H9 (cell line): Measurements from ENCODE around the gene HLA-DOA. TPM values are rescaled to one million over a fixed set of nuclear protein-coding genes. Genes with fewer than 3 reads are reported as not detected.
A peak's percentile ranks its signal among the peaks of the same experiment; 100 is the strongest.

Experiments
- DNase-seq: peaks from one replicate; pipeline ENCODE4 v3.0.0-alpha.2; 2017
- H2AFZ ChIP-seq: one replicate; pipeline ENCODE4 v1.6.1; 2013; ENCODE audit warnings: mild to moderate bottlenecking, low read length, control low read depth, moderate library complexity
- H2AK5ac ChIP-seq: 2 replicates; pipeline ENCODE4 v1.6.1; 2013; ENCODE audit warnings: low read length, control low read depth, mixed read lengths; ENCODE audit not compliant: insufficient read length
- H2BK120ac ChIP-seq: one replicate; pipeline ENCODE4 v1.6.1; 2013; ENCODE audit warnings: low read depth, mild to moderate bottlenecking, low read length, control low read depth, inconsistent platforms; ENCODE audit not compliant: poor library complexity, severe bottlenecking
- H2BK12ac ChIP-seq: 2 replicates; pipeline ENCODE4 v1.6.1; 2013; ENCODE audit warnings: low read length, control low read depth, mixed read lengths, low read depth; ENCODE audit not compliant: insufficient read length
- H2BK15ac ChIP-seq: 2 replicates; pipeline ENCODE4 v1.6.1; 2013; ENCODE audit warnings: low read depth, low read length, control low read depth
- H2BK20ac ChIP-seq: one replicate; pipeline ENCODE4 v1.6.1; 2013; ENCODE audit warnings: low read depth, mild to moderate bottlenecking, low read length, control low read depth, inconsistent platforms; ENCODE audit not compliant: poor library complexity, severe bottlenecking
- H2BK5ac ChIP-seq: 2 replicates; pipeline ENCODE4 v1.6.1; 2013; ENCODE audit warnings: low read length, control low read depth, mixed read lengths; ENCODE audit not compliant: insufficient read length
- H3K14ac ChIP-seq: 2 replicates; pipeline ENCODE4 v1.6.1; 2013; ENCODE audit warnings: low read length, control low read depth; ENCODE audit not compliant: insufficient read depth
- H3K18ac ChIP-seq: 2 replicates; pipeline ENCODE4 v1.6.1; 2013; ENCODE audit warnings: low read depth, mild to moderate bottlenecking, mixed read lengths, low read length, control low read depth; ENCODE audit not compliant: insufficient read length
- H3K23ac ChIP-seq: 2 replicates; pipeline ENCODE4 v1.6.1; 2013; ENCODE audit warnings: low read length, control low read depth, mixed read lengths, low read depth; ENCODE audit not compliant: insufficient read length
- H3K23me2 ChIP-seq: 2 replicates; pipeline ENCODE4 v1.6.1; 2013; ENCODE audit warnings: low read depth, mild to moderate bottlenecking, mixed read lengths, low read length, control low read depth; ENCODE audit not compliant: insufficient read length, poor library complexity, severe bottlenecking
- H3K27ac ChIP-seq: 2 replicates; pipeline ENCODE4 v1.5.1; 2013; ENCODE audit warnings: low read length, control low read depth, mixed read lengths, low read depth; ENCODE audit not compliant: insufficient read length
- H3K27me3 ChIP-seq: 2 replicates; pipeline ENCODE4 v1.6.1; 2013; ENCODE audit warnings: low read length, control low read depth, inconsistent platforms; ENCODE audit not compliant: insufficient read depth
- H3K4ac ChIP-seq: 2 replicates; pipeline ENCODE4 v1.6.1; 2013; ENCODE audit warnings: low read depth, mild to moderate bottlenecking, control low read depth, inconsistent platforms, low read length, moderate library complexity
- H3K4me1 ChIP-seq: 2 replicates; pipeline ENCODE4 v1.6.1; 2013; ENCODE audit warnings: low read length, control low read depth, inconsistent platforms; ENCODE audit not compliant: insufficient read depth
- H3K4me2 ChIP-seq: 2 replicates; pipeline ENCODE4 v1.6.1; 2013; ENCODE audit warnings: low read length, control low read depth, mixed read lengths; ENCODE audit not compliant: insufficient read length, insufficient read depth
- H3K56ac ChIP-seq: 2 replicates; pipeline ENCODE4 v1.6.1; 2013; ENCODE audit warnings: low read depth, mild to moderate bottlenecking, mixed read lengths, low read length, control low read depth; ENCODE audit not compliant: insufficient read length
- H3K79me1 ChIP-seq: 2 replicates; pipeline ENCODE4 v1.6.1; 2013; ENCODE audit warnings: low read depth, mild to moderate bottlenecking, moderate library complexity, low read length, control low read depth, inconsistent platforms; ENCODE audit not compliant: insufficient read depth, poor library complexity, severe bottlenecking
- H3K79me2 ChIP-seq: 2 replicates; pipeline ENCODE4 v1.6.1; 2013; ENCODE audit warnings: low read length, control low read depth, inconsistent platforms; ENCODE audit not compliant: insufficient read depth
- H3K9ac ChIP-seq: 2 replicates; pipeline ENCODE4 v1.6.1; 2013; ENCODE audit warnings: low read length, control low read depth, mixed read lengths; ENCODE audit not compliant: insufficient read length; ENCODE audit errors: extremely low read depth
- H3K9me3 ChIP-seq: one replicate; pipeline ENCODE4 v1.6.1; 2013; ENCODE audit warnings: low read depth, low read length, inconsistent platforms; ENCODE audit not compliant: control insufficient read depth
- H3T11ph ChIP-seq: one replicate; pipeline ENCODE4 v1.6.1; 2013; ENCODE audit warnings: mild to moderate bottlenecking, low read length, control low read depth, inconsistent platforms
- H4K20me1 ChIP-seq: one replicate; pipeline ENCODE4 v1.6.1; 2013; ENCODE audit not compliant: control insufficient read depth, insufficient read length, insufficient read depth
- H4K5ac ChIP-seq: 2 replicates; pipeline ENCODE4 v1.6.1; 2013; ENCODE audit warnings: low read depth, mild to moderate bottlenecking, mixed read lengths, low read length, control low read depth; ENCODE audit not compliant: insufficient read length
- H4K8ac ChIP-seq: replicated peaks from 2 replicates; pipeline ENCODE4 v1.6.1; 2013; ENCODE audit warnings: low read length, control low read depth, mixed read lengths, low read depth; ENCODE audit not compliant: insufficient read length
- H4K91ac ChIP-seq: 2 replicates; pipeline ENCODE4 v1.6.1; 2013; ENCODE audit warnings: low read depth, mild to moderate bottlenecking, moderate library complexity, mixed read lengths, low read length, control low read depth; ENCODE audit not compliant: insufficient read length
- H3K27ac Mint-ChIP-seq, 3 experiments: 2 replicates in 2 of 3; 3 replicates in 1 of 3; pipeline ENCODE4 v1.8.0; 2020 to 2021; ENCODE audit warnings: mixed read lengths in 3 of 3, mild to moderate bottlenecking in 1 of 3, moderate library complexity in 1 of 3
- H3K27me3 Mint-ChIP-seq: 2 replicates; pipeline ENCODE4 v1.8.0; 2021; ENCODE audit warnings: low read depth, mild to moderate bottlenecking, moderate library complexity, mixed read lengths
- H3K36me3 Mint-ChIP-seq, 3 experiments: 2 replicates in 2 of 3; 3 replicates in 1 of 3; pipeline ENCODE4 v1.8.0; 2020 to 2021; ENCODE audit warnings: low read depth in 3 of 3, mixed read lengths in 3 of 3; ENCODE audit not compliant: insufficient read depth in 1 of 3
- H3K4me1 Mint-ChIP-seq, 2 experiments: 2 replicates each; pipeline ENCODE4 v1.8.0; 2020; ENCODE audit warnings: mixed read lengths in 2 of 2
- H3K4me3 Mint-ChIP-seq, 2 experiments: 2 replicates in 1 of 2; 3 replicates in 1 of 2; pipeline ENCODE4 v1.8.0; 2020 to 2021; ENCODE audit warnings: mild to moderate bottlenecking in 2 of 2, mixed read lengths in 2 of 2, moderate library complexity in 1 of 2
- H3K9me3 Mint-ChIP-seq, 2 experiments: 2 replicates in 1 of 2; 3 replicates in 1 of 2; pipeline ENCODE4 v1.8.0; 2020; ENCODE audit warnings: mild to moderate bottlenecking in 2 of 2, mixed read lengths in 2 of 2, moderate library complexity in 1 of 2
- WGBS: extraction: QIAGEN DNeasy Blood & Tissue Kit; methylation state at CpG from one replicate; pipeline ENCODE4 v1.1.7; 2013; ENCODE audit warnings: missing lambda C conversion rate, low lambda C conversion rate, mixed read lengths; ENCODE audit not compliant: insufficient read length; ENCODE audit errors: extremely low coverage; 5-methylcytosine and 5-hydroxymethylcytosine counted together
- total RNA-seq: library from RNA; stranded (reverse); gene quantifications from 2 replicates; pipeline ENCODE4 v1.2.1, GENCODE V29; 2021
- TF ChIP-seq, protein P1 (sequence below): fragments of 200-600 bp; sonication (generic); conservative IDR thresholded peaks from 3 replicates; pipeline ENCODE4 v1.8.0; 2021; ENCODE audit warnings: antibody characterized with exemption, mild to moderate bottlenecking

Gene HLA-DOA
- total RNA-seq, 1 experiment from 2014 or later = 15.6 TPM

DNA sequence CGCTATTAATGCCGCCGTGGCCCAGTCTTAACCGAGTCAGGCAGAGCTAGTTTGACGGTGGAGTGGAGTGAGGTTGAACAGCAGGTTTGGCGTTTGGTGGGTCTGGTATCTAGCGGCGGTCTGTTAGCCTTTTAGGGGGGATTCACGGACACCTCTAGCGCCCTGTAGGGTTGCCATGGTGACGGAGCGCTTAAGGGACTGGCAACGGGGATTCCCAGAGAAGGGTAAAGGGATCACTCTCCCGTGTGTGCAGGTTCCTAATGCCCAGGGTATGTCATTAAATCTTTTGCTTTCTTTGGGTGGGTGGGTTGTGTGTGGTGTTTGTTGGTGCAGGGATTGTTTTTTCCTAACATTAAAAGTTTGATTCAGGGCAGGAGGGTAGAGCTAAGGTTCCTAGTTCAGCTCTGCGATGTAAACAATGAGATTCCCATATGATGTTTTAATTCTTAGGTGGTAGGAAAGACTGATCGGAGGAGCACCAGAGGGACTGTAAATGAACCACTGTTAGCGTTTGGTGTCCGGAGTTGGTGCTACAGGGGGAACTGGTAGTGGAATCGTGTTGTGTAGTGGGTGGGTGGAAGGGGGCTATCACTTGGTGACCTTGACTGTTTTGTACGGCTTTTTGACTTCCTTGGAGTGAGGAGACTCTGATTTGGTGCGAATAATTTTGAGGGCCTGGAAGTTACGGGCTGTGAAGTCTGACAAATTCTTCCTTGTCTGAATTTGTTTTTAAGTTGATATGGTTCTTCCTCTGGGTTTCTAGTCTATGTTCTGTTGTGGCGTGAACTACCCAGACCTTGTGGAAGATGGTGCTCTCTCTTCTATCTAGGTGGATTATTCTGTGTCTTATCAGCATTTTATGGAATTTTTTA, 36.0 kb downstream of the HLA-DOA start:
- H2AK5ac ChIP-seq = no peak overlapping the region
- H3K9ac ChIP-seq = peak overlapping the region; percentile 97
- no peak overlapping the region for H3K56ac ChIP-seq
- H3K4me1 ChIP-seq = no peaks in the 10 kb centered on the region
- H4K8ac ChIP-seq = no peak overlapping the region
- no peak overlapping the region for H2BK20ac ChIP-seq
- no peak overlapping the region for H2BK12ac ChIP-seq
- H3K18ac ChIP-seq = peak overlapping the region; percentile 47
- H2AFZ ChIP-seq = no peak overlapping the region
- H3K14ac ChIP-seq = peak overlapping the region; percentile 83
- peak overlapping the region; percentile 87 for H3K4me2 ChIP-seq
- no peak overlapping the region for H3T11ph ChIP-seq
- no peak overlapping the region for H3K27ac ChIP-seq
- no peaks in the 10 kb centered on the region for H4K20me1 ChIP-seq
- H3K9me3 Mint-ChIP-seq = peaks cover 7 to 11% of the 10 kb centered on the region in 2 experiments
- H2BK5ac ChIP-seq = no peak overlapping the region
- no peak overlapping the region for H4K5ac ChIP-seq
- no peak overlapping the region for H3K4ac ChIP-seq
- peaks cover 18% of the 10 kb centered on the region for H3K79me1 ChIP-seq
- peaks cover 79 to 85% (median 80%) of the 10 kb centered on the region in 3 experiments for H3K36me3 Mint-ChIP-seq
- H3K4me1 Mint-ChIP-seq = peaks cover 23 to 43% of the 10 kb centered on the region in 2 experiments
- no peak for DNase-seq
- H3K27ac Mint-ChIP-seq = peak overlapping the region; percentile 73 to 97 (median 94)
- no peak overlapping the region for H2BK15ac ChIP-seq
- no CpG with 5 or more reads among the region's 23 CpGs for WGBS
- H4K91ac ChIP-seq = no peak overlapping the region
- H3K27me3 ChIP-seq = no peaks in the 10 kb centered on the region
- TF ChIP-seq, protein P1, sequence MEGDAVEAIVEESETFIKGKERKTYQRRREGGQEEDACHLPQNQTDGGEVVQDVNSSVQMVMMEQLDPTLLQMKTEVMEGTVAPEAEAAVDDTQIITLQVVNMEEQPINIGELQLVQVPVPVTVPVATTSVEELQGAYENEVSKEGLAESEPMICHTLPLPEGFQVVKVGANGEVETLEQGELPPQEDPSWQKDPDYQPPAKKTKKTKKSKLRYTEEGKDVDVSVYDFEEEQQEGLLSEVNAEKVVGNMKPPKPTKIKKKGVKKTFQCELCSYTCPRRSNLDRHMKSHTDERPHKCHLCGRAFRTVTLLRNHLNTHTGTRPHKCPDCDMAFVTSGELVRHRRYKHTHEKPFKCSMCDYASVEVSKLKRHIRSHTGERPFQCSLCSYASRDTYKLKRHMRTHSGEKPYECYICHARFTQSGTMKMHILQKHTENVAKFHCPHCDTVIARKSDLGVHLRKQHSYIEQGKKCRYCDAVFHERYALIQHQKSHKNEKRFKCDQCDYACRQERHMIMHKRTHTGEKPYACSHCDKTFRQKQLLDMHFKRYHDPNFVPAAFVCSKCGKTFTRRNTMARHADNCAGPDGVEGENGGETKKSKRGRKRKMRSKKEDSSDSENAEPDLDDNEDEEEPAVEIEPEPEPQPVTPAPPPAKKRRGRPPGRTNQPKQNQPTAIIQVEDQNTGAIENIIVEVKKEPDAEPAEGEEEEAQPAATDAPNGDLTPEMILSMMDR = no peak
- peaks cover 4% of the 10 kb centered on the region; the same call in 1 of the 2 replicates for H3K27me3 Mint-ChIP-seq
- H3K9me3 ChIP-seq = no peaks in the 10 kb centered on the region
- H2BK120ac ChIP-seq = no peak overlapping the region
- H3K4me3 Mint-ChIP-seq = peak overlapping the region; percentile 96
- peaks cover 23% of the 10 kb centered on the region for H3K23me2 ChIP-seq
- no peak overlapping the region for H3K23ac ChIP-seq
- H3K79me2 ChIP-seq = peaks cover 42% of the 10 kb centered on the region
